Non-pigmented ciliary epithelial cell (primary cell): ENCODE results near the gene MTMR12.
"Not testable (repeated sequence)": the region's sequence is repeated elsewhere in the genome, so short reads cannot be mapped to it uniquely, and the experiment has no call there.

Experiments
- DNase-seq: peaks from one replicate; pipeline ENCODE4 v3.0.0-alpha.2; 2010; ENCODE audit warnings: low read depth

The MTMR12 gene

GRCh38 chr5:32297181-32298058, 15.3 kb downstream of the MTMR12 start:
- no peak for DNase-seq

GRCh38 chr5:32295966-32296772, 16.6 kb downstream of the MTMR12 start:
- not testable (repeated sequence) for DNase-seq

- no peak for DNase-seq
These were observed 21.1 kb downstream of the MTMR12 start for GRCh38 chr5:32291591-32291990.

DNA sequence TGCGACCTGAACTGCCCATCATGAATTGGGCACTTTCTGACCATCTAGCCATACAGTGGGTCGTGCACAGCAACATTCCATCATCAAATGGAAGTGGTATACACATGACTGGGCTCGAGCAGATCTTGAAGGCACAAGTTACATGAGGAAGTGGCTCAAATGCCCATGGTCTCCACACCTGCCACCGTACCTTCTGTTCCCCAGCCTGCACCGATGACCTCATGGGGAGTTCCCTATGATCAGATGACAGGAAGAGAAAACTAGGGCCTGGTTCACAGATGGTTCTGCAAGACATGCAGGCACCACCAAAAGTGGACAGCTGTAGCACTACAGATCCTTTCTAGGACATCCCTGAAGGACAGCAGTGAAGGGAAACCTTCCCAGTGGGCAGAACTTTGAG, 21.8 kb downstream of the MTMR12 start:
- DNase-seq = no peak

- DNase-seq = not testable (repeated sequence)
These were observed 22.2 kb downstream of the MTMR12 start for GRCh38 chr5:32290501-32290900.

DNA sequence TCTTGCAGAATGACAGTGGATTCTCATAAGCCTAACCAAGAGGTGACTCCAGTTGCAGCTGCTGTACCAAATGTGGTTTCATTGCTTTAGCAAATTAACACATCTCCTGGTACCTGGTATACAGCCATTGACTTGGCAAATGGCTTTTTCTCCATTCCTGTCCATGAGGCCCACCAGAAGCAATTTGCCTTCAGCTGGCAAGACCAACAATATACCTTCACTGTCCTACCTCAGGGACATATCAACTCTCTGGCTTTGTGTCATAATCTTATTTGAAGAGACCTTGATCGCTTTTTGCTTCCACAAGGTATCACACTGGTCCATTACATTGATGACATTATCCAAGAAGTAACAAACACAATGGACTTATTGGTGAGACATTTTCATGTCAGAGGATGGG, 22.8 kb downstream of the MTMR12 start:
- not testable (repeated sequence) for DNase-seq

GRCh38 chr5:32288135-32288534, 24.6 kb downstream of the MTMR12 start:
- DNase-seq = not testable (repeated sequence)

- DNase-seq = not testable (repeated sequence)
These were observed 25.2 kb downstream of the MTMR12 start for GRCh38 chr5:32287525-32287924.

DNA sequence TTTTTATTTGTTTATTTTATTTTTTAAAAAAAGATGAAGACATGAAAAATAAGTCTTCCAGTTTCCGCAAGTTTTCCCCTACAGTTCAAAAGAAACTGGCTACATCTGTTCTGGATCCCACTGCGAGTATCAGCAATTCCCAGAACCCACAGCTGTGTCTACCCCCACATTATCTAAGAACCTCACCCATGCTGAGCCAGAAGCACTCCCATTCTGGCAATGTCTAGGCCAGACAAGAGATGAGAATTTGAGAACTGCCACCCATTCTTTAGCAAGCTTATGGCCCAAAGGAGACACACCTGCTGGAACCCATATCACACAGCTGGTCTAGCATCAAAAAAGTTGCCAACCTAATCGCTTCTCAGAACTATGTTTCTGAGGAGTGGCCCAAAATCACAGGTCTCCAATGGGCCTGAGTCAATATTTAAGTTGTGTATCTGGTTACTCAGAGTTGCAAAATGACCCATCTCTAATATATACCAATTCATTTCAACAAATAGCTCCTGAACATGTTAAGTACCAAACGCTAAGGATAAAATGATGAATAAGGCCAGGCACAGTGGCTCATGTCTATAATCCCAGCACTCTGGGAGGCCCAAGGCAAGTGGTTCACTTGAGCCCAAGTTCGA, 27.1 kb downstream of the MTMR12 start:
- DNase-seq = no peak

- peak; percentile 53 for DNase-seq
These were observed 29.0 kb downstream of the MTMR12 start for GRCh38 chr5:32283539-32284377.

GRCh38 chr5:32283061-32283460, 29.7 kb downstream of the MTMR12 start:
- DNase-seq = no peak

DNA sequence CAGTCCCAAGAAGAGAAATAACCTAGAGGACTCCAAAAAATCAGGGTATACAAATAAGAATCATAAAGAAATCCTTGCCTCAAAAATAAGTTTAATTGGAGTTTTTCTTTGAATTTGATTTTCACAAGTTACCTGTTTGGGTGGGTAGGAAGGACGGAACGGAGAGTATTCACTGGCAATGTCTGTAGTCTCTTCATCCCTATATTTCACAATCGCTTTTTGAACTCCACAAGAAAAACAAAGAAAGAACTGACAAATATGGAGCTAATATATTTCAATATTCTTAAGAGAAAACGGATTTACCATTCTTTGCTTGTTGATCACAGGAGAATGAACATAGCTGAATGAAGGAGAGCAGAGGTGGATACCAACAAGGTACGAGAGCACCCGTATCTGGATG, 30.1 kb downstream of the MTMR12 start:
- no peak for DNase-seq

DNA sequence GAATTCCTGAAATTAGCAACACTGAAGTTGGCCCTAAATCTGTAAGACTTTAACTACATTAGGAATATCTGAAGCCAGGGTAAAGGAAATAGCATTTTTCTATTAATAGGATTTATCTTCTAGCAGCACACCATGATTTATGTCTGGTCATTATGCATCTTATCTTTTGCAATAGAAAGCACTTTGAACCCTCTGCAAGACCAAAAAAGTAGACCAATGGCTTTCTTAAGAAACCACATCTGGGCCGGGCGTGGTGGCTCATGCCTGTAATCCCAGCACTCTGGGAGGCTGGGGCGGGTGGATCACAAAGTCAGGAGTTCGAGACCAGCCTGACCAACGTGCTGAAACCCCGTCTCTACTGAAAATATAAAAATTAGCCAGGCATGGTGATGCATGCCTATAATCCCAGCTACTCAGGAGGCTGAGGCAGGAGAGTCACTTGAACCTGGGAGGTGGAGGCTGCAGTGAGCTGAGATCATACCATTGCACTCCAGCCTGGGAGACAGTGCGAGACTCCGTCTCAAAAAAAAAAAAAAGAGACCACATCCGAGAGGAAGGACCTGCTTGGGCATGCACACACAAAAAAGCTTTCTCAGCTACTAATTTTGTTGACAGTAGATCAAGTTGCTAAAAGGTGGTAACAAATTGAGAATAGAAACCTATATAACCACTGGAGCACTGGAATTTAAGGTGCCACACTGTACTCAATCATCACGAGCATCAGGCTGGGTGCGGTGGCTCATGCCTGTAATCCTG, 31.2 kb downstream of the MTMR12 start:
- not testable (repeated sequence) for DNase-seq

DNA sequence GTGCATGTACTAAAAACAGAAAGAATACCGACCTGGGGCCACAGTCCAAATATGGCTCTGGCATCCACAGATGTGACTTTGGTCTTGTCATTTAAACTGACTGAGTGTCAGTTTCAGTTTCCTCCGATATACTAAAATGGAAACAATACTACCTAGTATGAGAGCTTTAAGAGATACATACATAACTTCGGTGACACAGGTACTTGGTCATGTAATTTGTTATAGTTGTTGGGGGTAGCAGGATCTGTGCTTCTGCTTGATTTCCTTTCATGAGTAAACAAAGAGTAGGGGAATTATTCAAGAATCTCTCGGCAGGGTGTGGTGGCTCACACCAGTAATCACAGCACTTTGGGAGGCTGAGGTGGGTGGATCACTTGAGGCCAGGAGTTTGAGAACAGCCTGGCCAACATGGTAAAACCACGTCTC, 32.1 kb downstream of the MTMR12 start:
- DNase-seq = no peak

DNA sequence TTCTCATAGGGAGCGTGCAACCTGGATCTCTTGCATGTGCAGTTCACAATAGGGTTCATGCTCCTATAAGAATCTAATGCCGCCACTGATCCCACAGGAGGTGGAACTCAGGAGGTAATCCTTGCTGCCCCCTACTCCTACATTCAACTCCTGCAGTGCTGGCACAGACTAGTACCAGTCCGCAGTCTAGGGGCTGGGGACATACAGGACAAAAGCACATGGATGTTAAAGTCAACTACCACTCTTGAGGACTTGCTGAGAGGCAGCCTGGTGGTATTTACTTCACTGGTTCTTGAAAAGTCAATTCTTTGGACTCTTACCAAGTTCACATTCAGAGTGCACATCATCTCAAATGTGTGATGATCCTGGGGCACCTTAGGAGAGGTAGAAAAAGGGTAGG, 33.0 kb downstream of the MTMR12 start:
- DNase-seq = no peak

DNA sequence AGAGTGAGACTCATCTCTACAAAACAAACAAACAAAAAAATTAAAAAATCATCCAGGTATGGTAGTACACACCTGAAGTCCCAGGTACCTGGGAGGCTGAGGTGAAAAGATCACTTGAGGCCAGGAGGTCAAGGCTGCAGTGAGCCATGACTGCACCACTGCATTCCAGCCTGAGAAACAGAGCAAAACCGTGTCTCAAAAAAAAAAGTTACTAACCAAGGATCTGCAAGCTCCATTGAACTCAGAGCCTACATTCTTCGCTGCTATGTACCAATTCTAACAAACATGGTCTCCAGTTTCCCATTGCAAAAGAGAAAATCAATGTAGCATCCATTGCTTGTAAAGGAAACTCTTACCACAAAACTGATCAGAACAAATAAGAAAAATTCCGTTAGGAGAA, 33.5 kb downstream of the MTMR12 start:
- no peak for DNase-seq

- peak; percentile 65 for DNase-seq
These were observed 34.3 kb downstream of the MTMR12 start for GRCh38 chr5:32278406-32278805.

DNA sequence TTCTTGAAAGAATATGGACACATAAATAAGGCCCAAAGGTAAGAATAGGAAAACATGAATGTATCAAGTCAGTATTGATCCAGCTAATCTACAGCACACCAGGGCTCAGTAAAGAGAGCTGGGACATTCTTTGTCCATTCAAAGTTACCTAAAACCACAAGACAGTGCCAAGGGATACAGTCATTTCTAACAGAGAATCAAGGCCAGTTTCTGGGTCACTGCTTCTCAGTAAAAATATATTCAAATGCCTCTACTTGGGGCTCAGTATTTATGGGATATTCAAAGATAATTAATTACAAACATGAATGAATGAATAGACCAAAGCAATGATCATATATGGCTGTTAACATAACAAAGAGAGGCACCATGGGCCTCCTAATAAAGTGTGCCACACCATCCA, 34.9 kb downstream of the MTMR12 start:
- no peak for DNase-seq

GRCh38 chr5:32276173-32276853, 36.4 kb downstream of the MTMR12 start:
- DNase-seq = no peak

DNA sequence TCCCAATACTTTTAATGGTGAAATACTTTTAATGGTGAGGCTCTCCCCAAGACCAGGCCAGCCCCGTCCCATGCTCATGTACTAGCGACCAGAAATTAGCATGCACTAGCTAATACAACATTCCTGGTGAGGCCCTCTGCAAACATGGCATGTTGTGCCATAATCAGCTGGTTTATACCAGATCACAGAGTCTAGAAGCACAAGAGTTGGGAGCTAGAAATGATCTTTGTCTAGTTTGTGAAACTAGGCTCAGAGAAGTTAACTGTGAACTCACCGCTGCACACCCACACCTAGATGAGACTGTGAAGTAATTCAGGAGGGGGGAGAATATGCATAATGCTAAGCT, 37.4 kb downstream of the MTMR12 start:
- no peak for DNase-seq
